Glutamatergic neuron (in vitro differentiated cells): Measurements from ENCODE around the gene ERCC2. TPM values are rescaled to one million over a fixed set of nuclear protein-coding genes. Genes with fewer than 3 reads are reported as not detected.
A peak's percentile ranks its signal among the peaks of the same experiment; 100 is the strongest.

ENCODE experiments used
- DNase-seq: peaks from one replicate; pipeline ENCODE4 v3.0.0; 2022
- H3K27ac Mint-ChIP-seq: one replicate; pipeline ENCODE4 v1.8.0; 2020; ENCODE audit warnings: mild to moderate bottlenecking, mixed read lengths, inconsistent platforms; ENCODE audit not compliant: unreplicated experiment
- H3K27me3 Mint-ChIP-seq: one replicate; pipeline ENCODE4 v1.8.0; 2020; ENCODE audit warnings: mild to moderate bottlenecking, moderate library complexity, mixed read lengths, inconsistent platforms; ENCODE audit not compliant: unreplicated experiment
- H3K36me3 Mint-ChIP-seq: one replicate; pipeline ENCODE4 v1.8.0; 2020; ENCODE audit warnings: mild to moderate bottlenecking, mixed read lengths, inconsistent platforms; ENCODE audit not compliant: unreplicated experiment
- H3K4me1 Mint-ChIP-seq: one replicate; pipeline ENCODE4 v1.8.0; 2020; ENCODE audit warnings: mild to moderate bottlenecking, low read depth, mixed read lengths, inconsistent platforms; ENCODE audit not compliant: unreplicated experiment
- H3K4me3 Mint-ChIP-seq: one replicate; pipeline ENCODE4 v1.8.0; 2020; ENCODE audit warnings: mild to moderate bottlenecking, mixed read lengths, inconsistent platforms; ENCODE audit not compliant: unreplicated experiment
- H3K9me3 Mint-ChIP-seq: one replicate; pipeline ENCODE4 v1.8.0; 2020; ENCODE audit warnings: mild to moderate bottlenecking, moderate library complexity, mixed read lengths, inconsistent platforms; ENCODE audit not compliant: unreplicated experiment
- CTCF ChIP-seq: fragments of 200-600 bp; sonication (generic); IDR thresholded peaks from one replicate; pipeline ENCODE4 v1.5.0; 2021; ENCODE audit not compliant: partially characterized antibody, unreplicated experiment
- total RNA-seq: library from RNA; stranded (reverse); fragmentation: NEBNext Ultra II Directional; extraction: Animal tissue kit (Norgen Biotek cat#: 25700); gene quantifications from one replicate; pipeline ENCODE4 v1.2.1, GENCODE V29; 2021; ENCODE audit not compliant: unreplicated experiment

ERCC2 gene
- total RNA-seq, 1 donor from 2014 or later, result 52.9 TPM

GRCh38 chr19:45391346-45391745, 21.0 kb upstream of the ERCC2 start:
- Mint-ChIP-seq H3K36me3 (no peaks in the 10 kb centered on the region), H3K27ac (no peak overlapping the region), H3K4me3 (no peak overlapping the region), H3K4me1 (peaks cover under 1% of the 10 kb centered on the region), H3K27me3 (peaks cover 6% of the 10 kb centered on the region), H3K9me3 (peaks cover 1% of the 10 kb centered on the region)
- no peak for DNase-seq
- TF ChIP-seq CTCF, result no peak

GRCh38 chr19:45385392-45386221, 15.2 kb upstream of the ERCC2 start:
- peaks cover 2% of the 10 kb centered on the region for H3K4me1 Mint-ChIP-seq
- peaks cover 8% of the 10 kb centered on the region for H3K27me3 Mint-ChIP-seq
- DNase-seq, result peak; percentile 39
- H3K4me3 Mint-ChIP-seq, result no peak overlapping the region
- no peaks in the 10 kb centered on the region for H3K9me3 Mint-ChIP-seq
- H3K36me3 Mint-ChIP-seq, result no peaks in the 10 kb centered on the region
- no peak overlapping the region for H3K27ac Mint-ChIP-seq
- no peak for TF ChIP-seq CTCF

GRCh38 chr19:45382426-45382825, 12.1 kb upstream of the ERCC2 start:
- Mint-ChIP-seq H3K9me3 (no peaks in the 10 kb centered on the region), H3K27ac (no peak overlapping the region), H3K36me3 (no peaks in the 10 kb centered on the region), H3K4me1 (peaks cover 2% of the 10 kb centered on the region), H3K27me3 (peaks cover 8% of the 10 kb centered on the region), H3K4me3 (no peak overlapping the region)
- no peak for DNase-seq
- no peak for TF ChIP-seq CTCF

GRCh38 chr19:45380107-45380506, 9.7 kb upstream of the ERCC2 start:
- H3K27ac Mint-ChIP-seq, result no peak overlapping the region
- no peak for TF ChIP-seq CTCF
- no peaks in the 10 kb centered on the region for H3K4me1 Mint-ChIP-seq
- peaks cover 4% of the 10 kb centered on the region for H3K27me3 Mint-ChIP-seq
- no peak overlapping the region for H3K4me3 Mint-ChIP-seq
- no peaks in the 10 kb centered on the region for H3K36me3 Mint-ChIP-seq
- DNase-seq, result no peak
- no peaks in the 10 kb centered on the region for H3K9me3 Mint-ChIP-seq

GRCh38 chr19:45376045-45376724, 5.8 kb upstream of the ERCC2 start:
- no peak for DNase-seq
- Mint-ChIP-seq H3K36me3 (no peaks in the 10 kb centered on the region), H3K27ac (no peak overlapping the region), H3K4me3 (no peak overlapping the region), H3K27me3 (no peaks in the 10 kb centered on the region), H3K9me3 (no peaks in the 10 kb centered on the region), H3K4me1 (no peaks in the 10 kb centered on the region)
- TF ChIP-seq CTCF, result no peak
